ENCODE results near the gene TNIK. TPM values are rescaled to one million over a fixed set of nuclear protein-coding genes. Genes with fewer than 3 reads are reported as not detected.

Gene TNIK
- total and polyA plus RNA-seq, 2 donors: 6.5 to 9.0 TPM

- 74% methylated on average over 8 of the region's 8 CpGs for WGBS
- no peak for DNase-seq (ENCODE audit: low read depth in 6 of 9, low spot score in 9 of 9)
- H3K27ac ChIP-seq (ENCODE audit: low read depth in 1 of 2, low read length in 1 of 2): no peak overlapping the region
- peaks cover 0 to 13% of the 10 kb centered on the region in 2 donors for H3K27me3 ChIP-seq (ENCODE audit: control insufficient read depth in 2 of 2, insufficient read depth in 1 of 2, low read length in 1 of 2)
- peaks cover 0 to 9% of the 10 kb centered on the region in 2 donors for H3K4me1 ChIP-seq (ENCODE audit: control insufficient read depth in 2 of 2, insufficient read depth in 2 of 2, low read length in 2 of 2)
- no peak overlapping the region for H3K4me3 ChIP-seq (ENCODE audit: low read length in 2 of 2)
- no peaks in the 10 kb centered on the region for H3K9me3 ChIP-seq (ENCODE audit: control insufficient read depth in 2 of 2, insufficient read depth in 1 of 2, low read length in 1 of 2)
- H3K36me3 ChIP-seq (ENCODE audit: control insufficient read depth in 2 of 2, insufficient read depth in 2 of 2, low read length in 1 of 2): no peaks in the 10 kb centered on the region
These were observed 431.4 kb downstream of the TNIK start for GRCh38 chr3:171028779-171029232.

DNA sequence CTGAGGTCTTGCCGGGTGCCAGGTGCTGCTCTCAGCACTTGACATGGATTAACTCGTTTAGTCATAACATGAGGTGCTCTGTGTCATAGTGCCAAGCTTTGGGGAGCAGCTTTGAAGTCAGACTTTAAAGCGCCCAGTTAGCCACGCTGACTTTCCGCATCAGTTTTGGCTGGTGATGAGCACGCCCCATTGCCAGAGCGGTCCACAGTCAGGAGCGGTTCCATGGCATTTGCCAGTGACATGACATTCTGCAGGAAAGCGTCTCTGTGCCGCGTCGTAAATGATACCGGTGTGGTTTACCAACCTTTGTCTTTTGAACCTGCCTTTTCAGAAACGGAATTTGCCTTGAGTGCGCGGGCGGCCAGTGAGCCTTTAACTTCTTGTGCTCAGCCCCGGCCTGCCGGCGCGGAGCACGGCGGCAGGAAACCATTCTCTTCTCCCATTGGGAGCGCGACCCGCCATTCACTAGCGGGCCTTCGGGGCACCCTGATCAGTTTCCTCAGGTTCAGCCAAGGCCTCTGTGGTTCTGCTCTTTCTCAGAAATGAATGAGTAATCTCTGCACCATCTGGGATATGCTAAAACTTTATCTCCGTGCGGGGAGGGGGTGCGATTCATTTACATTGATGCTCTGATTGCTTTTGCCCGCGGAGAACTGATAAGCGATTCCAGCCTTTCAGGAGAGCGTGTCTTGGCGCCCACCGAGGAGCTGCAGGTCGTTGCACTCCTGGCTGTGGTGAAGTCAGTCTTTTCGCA, 432.0 kb downstream of the TNIK start:
- 13% methylated on average over 39 of the region's 39 CpGs for WGBS
- Histone ChIP-seq H3K27ac (ENCODE audit: low read depth in 1 of 2, low read length in 1 of 2) (no peak overlapping the region), H3K4me3 (ENCODE audit: low read length in 2 of 2) (peak overlapping the region in 1 of 2 donors; percentile 24), H3K36me3 (ENCODE audit: control insufficient read depth in 2 of 2, insufficient read depth in 2 of 2, low read length in 1 of 2) (no peaks in the 10 kb centered on the region), H3K9me3 (ENCODE audit: control insufficient read depth in 2 of 2, insufficient read depth in 1 of 2, low read length in 1 of 2) (no peaks in the 10 kb centered on the region), H3K4me1 (ENCODE audit: control insufficient read depth in 2 of 2, insufficient read depth in 2 of 2, low read length in 2 of 2) (peaks cover 0 to 9% of the 10 kb centered on the region in 2 donors), H3K27me3 (ENCODE audit: control insufficient read depth in 2 of 2, insufficient read depth in 1 of 2, low read length in 1 of 2) (peaks cover 0 to 13% of the 10 kb centered on the region in 2 donors)
- peak in 7 of 9 donors; percentile 18 to 67 (median 29) for DNase-seq (ENCODE audit: low read depth in 6 of 9, low spot score in 9 of 9)

- H3K36me3 ChIP-seq (ENCODE audit: control insufficient read depth in 2 of 2, insufficient read depth in 2 of 2, low read length in 1 of 2): no peaks in the 10 kb centered on the region
- no peak within 1 kb of the TSS for H3K4me3 ChIP-seq (ENCODE audit: low read length in 2 of 2)
- no peaks in the 10 kb centered on the region for H3K9me3 ChIP-seq (ENCODE audit: control insufficient read depth in 2 of 2, insufficient read depth in 1 of 2, low read length in 1 of 2)
- peaks cover 0 to 13% of the 10 kb centered on the region in 2 donors for H3K27me3 ChIP-seq (ENCODE audit: control insufficient read depth in 2 of 2, insufficient read depth in 1 of 2, low read length in 1 of 2)
- WGBS: 98% methylated on average over 4 of the region's 4 CpGs
- DNase-seq (ENCODE audit: low read depth in 6 of 9, low spot score in 9 of 9): no peak
- H3K4me1 ChIP-seq (ENCODE audit: control insufficient read depth in 2 of 2, insufficient read depth in 2 of 2, low read length in 2 of 2): peaks cover 0 to 9% of the 10 kb centered on the region in 2 donors
- H3K27ac ChIP-seq (ENCODE audit: low read depth in 1 of 2, low read length in 1 of 2): no peak within 1 kb of the TSS
These were observed 433.5 kb downstream of the TNIK start, which contains the start of gene SLC2A2 for GRCh38 chr3:171026597-171027293. SLC2A2 (minus strand) TSS chr3:171026720; CDS start chr3:171026670, 50 bp downstream.

DNA sequence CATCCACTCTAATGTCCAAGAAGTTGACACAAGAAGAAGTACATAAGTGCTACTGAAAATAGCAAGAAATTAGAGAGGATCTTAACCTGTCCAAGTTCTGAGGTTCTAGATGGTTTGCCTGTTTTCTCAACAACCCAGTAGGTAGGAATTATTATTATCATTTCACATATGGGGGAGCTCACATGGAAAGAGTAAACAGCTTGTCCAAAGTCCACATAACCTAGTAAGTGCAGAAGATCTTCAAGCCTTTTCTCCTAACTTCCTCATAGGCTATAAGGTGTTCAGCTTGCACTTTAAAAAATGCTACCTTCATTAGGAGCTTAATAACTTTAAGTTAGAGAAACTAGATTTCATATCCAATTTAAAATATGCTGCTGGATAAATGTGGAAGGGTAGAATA, 436.6 kb downstream of the TNIK start:
- no peak overlapping the region for H3K4me3 ChIP-seq (ENCODE audit: low read length in 2 of 2)
- no peak for DNase-seq (ENCODE audit: low read depth in 6 of 9, low spot score in 9 of 9)
- H3K4me1 ChIP-seq (ENCODE audit: control insufficient read depth in 2 of 2, insufficient read depth in 2 of 2, low read length in 2 of 2): peaks cover 0 to 7% of the 10 kb centered on the region in 2 donors
- no peaks in the 10 kb centered on the region for H3K9me3 ChIP-seq (ENCODE audit: control insufficient read depth in 2 of 2, insufficient read depth in 1 of 2, low read length in 1 of 2)
- H3K36me3 ChIP-seq (ENCODE audit: control insufficient read depth in 2 of 2, insufficient read depth in 2 of 2, low read length in 1 of 2): no peaks in the 10 kb centered on the region
- no peak overlapping the region for H3K27ac ChIP-seq (ENCODE audit: low read depth in 1 of 2, low read length in 1 of 2)
- peaks cover 0 to 8% of the 10 kb centered on the region in 2 donors for H3K27me3 ChIP-seq (ENCODE audit: control insufficient read depth in 2 of 2, insufficient read depth in 1 of 2, low read length in 1 of 2)

GRCh38 chr3:171021377-171021776, 438.8 kb downstream of the TNIK start:
- H3K4me3 ChIP-seq (ENCODE audit: low read length in 2 of 2): no peak overlapping the region
- no peaks in the 10 kb centered on the region for H3K27me3 ChIP-seq (ENCODE audit: control insufficient read depth in 2 of 2, insufficient read depth in 1 of 2, low read length in 1 of 2)
- no peaks in the 10 kb centered on the region for H3K36me3 ChIP-seq (ENCODE audit: control insufficient read depth in 2 of 2, insufficient read depth in 2 of 2, low read length in 1 of 2)
- H3K4me1 ChIP-seq (ENCODE audit: control insufficient read depth in 2 of 2, insufficient read depth in 2 of 2, low read length in 2 of 2): no peaks in the 10 kb centered on the region
- H3K27ac ChIP-seq (ENCODE audit: low read depth in 1 of 2, low read length in 1 of 2): no peak overlapping the region
- H3K9me3 ChIP-seq (ENCODE audit: control insufficient read depth in 2 of 2, insufficient read depth in 1 of 2, low read length in 1 of 2): no peaks in the 10 kb centered on the region
- 95% methylated on average over 4 of the region's 4 CpGs for WGBS
- DNase-seq (ENCODE audit: low read depth in 6 of 9, low spot score in 9 of 9): no peak

DNA sequence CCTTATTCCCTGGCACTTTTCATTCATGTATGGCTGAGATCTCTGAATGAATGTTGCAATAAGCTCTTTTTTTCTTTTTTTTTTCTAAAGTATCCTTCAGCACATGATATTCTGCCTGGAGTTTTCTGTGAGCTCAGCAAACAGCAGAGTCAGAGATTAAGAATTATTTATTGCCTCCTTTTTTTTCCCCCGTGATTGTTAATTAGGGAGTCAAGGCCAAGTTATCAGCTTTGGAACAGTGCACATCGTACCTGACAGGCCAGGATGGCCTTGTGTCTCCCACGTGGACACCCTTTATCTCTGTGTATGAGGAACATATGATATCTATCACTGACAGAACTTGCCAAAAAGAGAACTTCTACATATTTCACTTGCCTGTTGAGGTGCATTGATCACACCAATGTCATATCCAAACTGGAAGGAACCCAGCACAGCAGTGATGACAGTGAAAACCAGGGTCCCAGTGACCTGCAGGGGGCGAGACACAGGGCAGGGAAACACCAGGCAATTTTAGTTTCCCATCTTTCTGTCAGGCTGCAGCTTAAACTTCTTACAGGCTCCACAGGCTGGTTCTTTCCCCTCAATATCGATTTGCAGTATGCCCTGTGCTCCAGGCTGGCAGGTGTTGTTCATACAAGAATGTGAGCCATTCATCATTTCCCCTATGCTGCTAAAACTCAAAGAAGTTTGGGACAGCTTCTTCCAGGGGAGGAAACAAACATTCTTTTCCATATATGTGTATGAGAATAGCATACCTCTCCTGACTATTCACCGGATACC, 441.9 kb downstream of the TNIK start:
- 75% methylated on average over 6 of the region's 6 CpGs for WGBS

DNA sequence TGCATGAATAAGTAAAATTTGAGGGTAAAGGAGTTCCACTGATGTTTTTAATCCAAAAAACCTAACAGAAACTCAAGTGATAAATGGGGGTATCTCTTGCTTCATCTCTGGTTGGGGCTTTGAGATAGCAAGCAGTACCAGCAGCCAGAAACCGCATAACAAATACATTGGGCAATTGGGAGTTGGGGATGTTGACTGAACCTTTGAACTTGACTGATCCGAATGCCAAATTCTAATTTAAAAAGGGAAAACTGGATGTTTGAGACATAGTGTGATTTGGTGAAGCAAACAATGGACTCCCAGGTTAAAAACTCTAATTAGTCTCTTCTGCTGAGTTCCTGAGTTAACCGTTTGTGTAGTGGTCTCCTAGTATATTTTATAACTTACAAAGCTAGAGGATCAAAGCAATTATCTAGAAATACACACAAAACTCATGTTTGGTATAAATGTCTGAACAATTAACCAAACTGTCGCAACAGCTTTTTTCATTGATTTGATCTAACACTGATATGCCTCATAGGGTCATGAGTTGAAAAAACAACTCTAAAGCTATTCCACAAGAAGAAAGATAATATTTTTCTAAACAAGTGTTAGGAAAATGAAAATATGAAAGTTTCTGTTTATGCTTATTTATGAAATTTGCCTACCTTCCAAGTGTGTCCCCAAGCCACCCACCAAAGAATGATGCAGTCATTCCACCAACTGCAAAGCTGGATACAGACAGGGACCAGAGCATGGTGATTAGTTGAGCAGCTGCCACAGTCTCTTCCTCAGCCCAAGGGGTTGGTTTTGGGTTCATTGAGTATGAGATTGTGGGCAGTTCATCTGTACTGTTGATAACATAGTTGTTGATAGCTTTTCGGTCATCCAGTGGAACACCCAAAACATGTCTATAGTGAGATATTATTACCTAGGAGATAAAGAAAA, 446.1 kb downstream of the TNIK start:
- Histone ChIP-seq H3K27ac (ENCODE audit: low read depth in 1 of 2, low read length in 1 of 2) (no peak overlapping the region), H3K27me3 (ENCODE audit: control insufficient read depth in 2 of 2, insufficient read depth in 1 of 2, low read length in 1 of 2) (no peaks in the 10 kb centered on the region), H3K9me3 (ENCODE audit: control insufficient read depth in 2 of 2, insufficient read depth in 1 of 2, low read length in 1 of 2) (no peaks in the 10 kb centered on the region), H3K4me3 (ENCODE audit: low read length in 2 of 2) (no peak overlapping the region), H3K4me1 (ENCODE audit: control insufficient read depth in 2 of 2, insufficient read depth in 2 of 2, low read length in 2 of 2) (no peaks in the 10 kb centered on the region), H3K36me3 (ENCODE audit: control insufficient read depth in 2 of 2, insufficient read depth in 2 of 2, low read length in 1 of 2) (no peaks in the 10 kb centered on the region)
- DNase-seq (ENCODE audit: low read depth in 6 of 9, low spot score in 9 of 9): no peak
- WGBS: 97% methylated on average over 5 of the region's 5 CpGs

More for the DNA sequence above, 441.9 kb downstream of the TNIK start:
- Histone ChIP-seq H3K27me3 (ENCODE audit: control insufficient read depth in 2 of 2, insufficient read depth in 1 of 2, low read length in 1 of 2) (no peaks in the 10 kb centered on the region), H3K36me3 (ENCODE audit: control insufficient read depth in 2 of 2, insufficient read depth in 2 of 2, low read length in 1 of 2) (no peaks in the 10 kb centered on the region), H3K9me3 (ENCODE audit: control insufficient read depth in 2 of 2, insufficient read depth in 1 of 2, low read length in 1 of 2) (no peaks in the 10 kb centered on the region), H3K27ac (ENCODE audit: low read depth in 1 of 2, low read length in 1 of 2) (no peak overlapping the region), H3K4me1 (ENCODE audit: control insufficient read depth in 2 of 2, insufficient read depth in 2 of 2, low read length in 2 of 2) (no peaks in the 10 kb centered on the region), H3K4me3 (ENCODE audit: low read length in 2 of 2) (no peak overlapping the region)
- DNase-seq (ENCODE audit: low read depth in 6 of 9, low spot score in 9 of 9): no peak

GRCh38 chr3:171011873-171012336, 448.3 kb downstream of the TNIK start:
- H3K27me3 ChIP-seq (ENCODE audit: control insufficient read depth in 2 of 2, insufficient read depth in 1 of 2, low read length in 1 of 2): no peaks in the 10 kb centered on the region
- H3K36me3 ChIP-seq (ENCODE audit: control insufficient read depth in 2 of 2, insufficient read depth in 2 of 2, low read length in 1 of 2): no peaks in the 10 kb centered on the region
- no peaks in the 10 kb centered on the region for H3K4me1 ChIP-seq (ENCODE audit: control insufficient read depth in 2 of 2, insufficient read depth in 2 of 2, low read length in 2 of 2)
- no peak for DNase-seq (ENCODE audit: low read depth in 6 of 9, low spot score in 9 of 9)
- no peak overlapping the region for H3K27ac ChIP-seq (ENCODE audit: low read depth in 1 of 2, low read length in 1 of 2)
- no peaks in the 10 kb centered on the region for H3K9me3 ChIP-seq (ENCODE audit: control insufficient read depth in 2 of 2, insufficient read depth in 1 of 2, low read length in 1 of 2)
- WGBS: 94% methylated on average over 4 of the region's 4 CpGs
- H3K4me3 ChIP-seq (ENCODE audit: low read length in 2 of 2): no peak overlapping the region
